Endometrium (tissue), 2 donors: Measurements from ENCODE around the gene SH3BGRL2.
A peak's percentile ranks its signal among the peaks of the same experiment; 100 is the strongest.
"Not testable (repeated sequence)": the region's sequence is repeated elsewhere in the genome, so short reads cannot be mapped to it uniquely, and the experiment has no call there.

ENCODE experiments used
- FAIRE-seq: peaks from 2 replicates; lab custom pipeline; 2012; peaks lifted over from hg19 to GRCh38; lab: Jason Lieb, UNC
- donor health status: control.
- donor health status: control.

The SH3BGRL2 gene

DNA sequence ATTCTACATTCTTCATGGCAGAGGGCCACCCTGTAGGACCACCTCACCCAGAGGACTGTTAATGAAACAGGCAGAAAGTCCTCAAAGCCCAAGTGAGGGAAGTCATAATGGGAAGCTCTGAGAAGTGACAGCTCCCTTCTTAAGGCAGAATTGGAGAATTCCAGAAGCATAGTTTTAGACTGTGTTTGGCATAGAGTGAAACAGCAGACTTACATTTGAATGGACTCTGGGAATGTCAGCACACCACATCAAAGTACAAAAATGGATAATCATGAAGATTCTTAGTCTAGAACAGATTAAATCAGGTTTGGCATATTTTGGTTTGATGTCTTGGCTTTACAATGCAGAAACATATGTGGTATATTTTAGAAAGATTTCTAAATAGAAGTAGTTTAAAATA lies 17.9 kb downstream of the SH3BGRL2 start:
- FAIRE-seq: no peak

DNA sequence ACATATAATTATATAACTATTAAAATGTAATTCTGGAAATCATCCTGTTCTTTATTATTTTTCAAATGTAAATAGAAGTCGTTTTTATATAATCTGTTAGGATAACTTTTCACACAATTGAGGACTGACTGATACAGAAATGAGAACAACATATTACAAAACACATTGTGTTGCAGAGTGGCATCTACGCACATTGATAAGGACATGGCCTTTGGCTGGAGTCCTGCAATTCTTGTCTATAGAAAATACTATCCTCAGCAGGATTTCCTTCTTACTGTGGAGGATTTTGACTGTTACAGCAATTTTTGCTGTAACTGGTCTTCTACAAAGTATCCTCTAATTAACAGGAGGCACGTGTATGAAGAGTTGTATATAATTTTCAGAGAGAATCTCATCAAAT lies 19.8 kb downstream of the SH3BGRL2 start:
- FAIRE-seq: peak; percentile 8

DNA sequence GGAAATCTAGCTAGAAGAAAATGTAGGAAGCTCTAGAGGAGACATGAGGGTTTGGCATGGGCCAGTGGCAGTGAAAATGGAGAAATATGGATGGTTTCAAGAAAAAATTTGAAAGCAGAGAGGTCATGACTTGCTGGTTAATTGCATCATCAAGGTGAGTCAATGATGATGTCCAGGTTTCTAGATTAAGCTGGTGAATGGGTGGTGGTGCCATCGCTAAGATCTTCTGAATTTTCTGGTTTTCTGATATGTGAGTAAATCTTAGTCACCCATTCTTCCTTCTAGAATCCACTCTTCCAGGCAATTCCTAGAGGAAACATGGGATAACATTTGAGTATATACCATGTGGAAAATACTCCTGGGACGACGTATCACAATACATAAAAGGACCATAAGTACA lies 25.0 kb downstream of the SH3BGRL2 start:
- FAIRE-seq: no peak

DNA sequence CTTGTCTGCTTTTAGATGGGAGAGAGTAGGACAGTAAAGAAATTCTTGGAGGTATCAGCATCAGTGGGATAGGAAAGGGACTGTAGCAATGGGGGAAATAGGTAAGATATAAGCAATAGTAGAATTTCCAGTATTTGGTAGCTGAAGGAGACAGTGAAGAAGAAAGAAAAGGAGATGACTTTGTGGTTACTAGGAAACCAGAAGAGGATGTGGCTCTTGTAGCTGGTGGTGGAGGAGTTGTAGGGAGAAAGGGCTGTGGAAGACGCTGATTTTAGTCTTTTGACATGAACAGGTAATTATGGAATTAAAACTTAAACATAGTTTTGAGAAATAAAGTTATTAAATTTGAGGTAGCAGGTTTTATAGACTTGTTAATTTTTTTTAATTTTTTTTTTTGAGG lies 26.1 kb downstream of the SH3BGRL2 start:
- FAIRE-seq: no peak

DNA sequence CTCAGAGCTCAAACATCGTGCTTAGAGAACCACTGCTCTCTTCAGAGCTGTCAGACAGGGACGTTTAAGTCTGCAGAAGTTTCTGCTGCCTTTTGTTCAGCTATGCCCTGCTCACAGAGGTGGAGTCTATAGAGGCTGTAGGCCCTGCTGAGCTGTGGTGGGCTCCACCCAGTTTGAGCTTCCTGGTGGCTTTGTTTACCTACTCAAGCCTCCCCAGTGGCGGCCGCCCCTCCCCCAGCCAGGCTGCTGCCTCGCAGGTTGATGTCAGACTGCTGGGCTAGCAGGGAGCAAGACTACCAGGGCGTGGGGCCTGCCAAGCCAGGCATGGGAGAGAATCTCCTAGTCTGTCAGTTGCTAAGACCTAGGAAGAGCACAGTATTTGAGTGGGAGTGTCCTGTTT lies 32.5 kb downstream of the SH3BGRL2 start:
- not testable (repeated sequence) for FAIRE-seq

DNA sequence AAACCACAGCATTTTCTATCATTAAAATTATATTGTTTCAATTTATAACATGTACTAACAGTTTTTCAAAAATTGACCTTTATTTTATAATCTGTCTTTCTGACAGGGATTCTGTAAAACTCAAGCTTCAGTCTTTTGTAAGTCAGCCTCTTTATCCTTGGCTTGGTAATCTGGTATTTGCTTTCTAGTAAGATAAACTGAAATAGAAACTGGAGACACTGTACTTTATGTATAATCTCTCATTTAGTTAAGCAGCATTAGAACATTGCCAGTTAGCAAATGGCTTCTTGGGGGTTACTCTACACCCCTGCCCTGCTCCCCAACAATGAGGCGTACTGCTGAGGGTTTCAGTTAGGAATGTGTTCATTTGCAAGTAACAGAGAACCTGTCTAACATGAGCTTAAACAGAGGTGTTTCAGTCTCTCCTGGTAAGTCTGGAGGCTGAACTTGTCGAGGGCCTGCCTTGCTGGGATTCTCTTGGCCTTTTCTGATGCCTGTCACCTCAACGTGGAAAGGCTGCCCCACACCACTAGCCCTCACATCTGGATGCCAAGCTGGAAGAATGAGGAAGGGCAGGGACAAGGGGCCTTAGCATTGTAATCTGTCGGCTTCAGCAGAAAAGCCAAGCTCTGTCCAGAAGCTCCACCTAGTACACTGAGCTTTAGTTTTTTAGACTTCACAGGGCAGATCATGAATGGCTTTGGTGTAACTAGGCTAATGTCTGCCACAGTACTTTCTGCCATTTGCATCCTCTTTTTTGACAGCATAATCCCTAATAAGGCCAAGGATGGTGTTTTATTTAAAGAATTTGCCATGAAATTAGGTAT lies 34.8 kb downstream of the SH3BGRL2 start:
- no peak for FAIRE-seq

DNA sequence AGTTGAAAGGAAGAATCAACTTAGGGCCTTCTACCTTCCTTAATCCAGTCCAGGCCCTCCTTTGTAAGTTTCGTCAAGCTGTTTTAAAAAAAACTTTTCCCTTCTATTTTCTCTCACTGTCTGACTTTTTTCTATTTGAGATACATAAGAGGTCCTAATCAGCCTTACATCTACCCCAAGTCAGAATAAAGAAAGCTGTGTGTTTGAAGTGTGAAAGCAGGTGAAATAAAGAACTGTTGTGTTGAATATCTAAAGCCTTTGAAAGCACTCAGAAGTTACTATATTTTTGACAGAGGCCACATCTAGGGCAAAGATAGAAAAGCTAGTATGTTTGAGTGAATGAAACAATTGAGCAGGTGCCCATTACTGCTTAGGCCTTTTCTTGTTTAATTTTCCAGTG lies 35.5 kb downstream of the SH3BGRL2 start:
- FAIRE-seq: no peak

DNA sequence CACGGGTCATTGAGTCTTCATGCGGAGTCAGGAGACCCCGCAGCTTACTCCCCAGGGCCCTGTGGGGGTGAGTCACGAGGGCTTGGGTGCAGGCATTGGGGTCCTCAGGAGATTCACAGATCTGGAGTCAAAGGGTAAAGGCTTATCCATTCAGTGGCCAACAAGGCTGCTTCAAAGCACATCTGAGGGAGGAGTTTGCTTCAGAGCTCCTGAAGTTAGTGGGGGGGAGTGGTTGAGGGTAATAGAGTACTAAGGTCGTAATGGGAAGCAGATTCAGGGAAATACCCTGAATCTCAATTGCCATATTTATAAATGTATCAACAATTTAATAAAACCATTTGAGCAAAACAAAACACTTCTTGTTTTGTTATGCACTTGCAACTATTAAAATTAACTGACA lies 37.3 kb downstream of the SH3BGRL2 start:
- FAIRE-seq: no peak

DNA sequence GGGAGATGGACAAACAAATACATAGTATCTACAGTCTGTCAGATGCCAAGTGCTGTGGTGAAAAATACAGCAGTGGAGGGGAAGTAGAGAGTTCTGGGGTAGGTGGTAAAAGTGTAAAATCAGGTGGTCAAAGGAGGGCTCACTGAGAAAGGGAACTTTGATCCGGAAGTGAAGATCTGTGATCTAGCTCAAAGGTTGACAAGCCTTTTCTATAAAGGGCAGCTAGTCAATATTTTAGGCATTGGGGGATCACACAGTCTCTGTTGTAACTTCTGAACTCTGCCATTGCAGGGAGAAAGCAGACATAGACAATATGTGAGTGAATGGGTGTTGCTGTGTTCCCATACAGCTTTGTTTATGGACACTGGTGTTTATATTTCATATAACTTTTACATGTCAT lies 38.6 kb downstream of the SH3BGRL2 start:
- FAIRE-seq: no peak

DNA sequence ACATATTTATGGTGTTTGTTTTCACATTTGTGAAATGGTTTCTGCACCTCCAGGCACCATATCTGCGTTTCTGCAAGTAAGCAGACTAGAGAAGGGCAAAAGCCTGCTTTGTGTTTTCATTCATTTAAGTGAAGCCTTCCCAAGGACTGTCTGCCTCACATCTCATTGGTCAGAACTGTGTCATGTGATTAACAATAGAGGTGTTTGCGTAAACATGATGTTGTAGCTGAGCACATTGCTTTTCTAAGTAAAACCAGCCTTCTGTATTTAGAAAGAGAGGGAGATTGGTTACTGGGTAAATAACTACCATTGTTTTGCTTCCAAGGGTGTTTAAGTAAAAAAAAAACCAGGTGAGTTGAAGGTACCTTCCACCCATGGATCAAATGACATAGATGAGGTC lies 39.7 kb downstream of the SH3BGRL2 start:
- FAIRE-seq: no peak

DNA sequence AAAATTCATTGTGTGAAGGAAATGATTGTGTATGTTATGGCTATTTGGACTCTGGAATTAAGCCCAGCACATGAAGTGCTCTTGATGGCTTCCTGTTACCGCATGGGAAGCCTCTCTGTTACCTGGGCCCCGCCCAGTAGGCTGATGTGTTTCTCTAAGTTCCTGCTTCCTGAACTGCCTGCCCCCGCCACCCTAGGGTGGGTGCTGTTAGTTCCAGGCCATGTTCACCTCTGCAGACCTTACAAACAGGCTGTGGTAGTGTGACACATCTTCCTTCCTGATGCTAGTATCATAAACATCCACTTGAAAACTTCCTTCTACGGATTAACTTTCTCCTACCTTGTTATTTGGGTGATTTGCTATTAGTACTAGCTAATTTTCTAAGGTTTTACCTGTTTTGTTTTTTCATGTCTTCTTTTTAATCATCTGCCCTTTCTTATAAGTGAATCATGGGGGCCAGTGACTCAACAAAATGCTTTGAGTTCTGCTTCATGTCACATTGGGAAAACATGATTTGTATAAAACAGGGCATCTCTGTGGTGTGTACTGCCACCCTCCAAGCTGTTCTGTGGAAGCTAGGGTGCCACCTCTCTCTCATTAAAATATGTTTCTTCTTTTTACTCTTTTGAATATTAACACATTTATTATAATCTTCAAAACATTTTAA lies 40.6 kb downstream of the SH3BGRL2 start:
- FAIRE-seq: no peak

DNA sequence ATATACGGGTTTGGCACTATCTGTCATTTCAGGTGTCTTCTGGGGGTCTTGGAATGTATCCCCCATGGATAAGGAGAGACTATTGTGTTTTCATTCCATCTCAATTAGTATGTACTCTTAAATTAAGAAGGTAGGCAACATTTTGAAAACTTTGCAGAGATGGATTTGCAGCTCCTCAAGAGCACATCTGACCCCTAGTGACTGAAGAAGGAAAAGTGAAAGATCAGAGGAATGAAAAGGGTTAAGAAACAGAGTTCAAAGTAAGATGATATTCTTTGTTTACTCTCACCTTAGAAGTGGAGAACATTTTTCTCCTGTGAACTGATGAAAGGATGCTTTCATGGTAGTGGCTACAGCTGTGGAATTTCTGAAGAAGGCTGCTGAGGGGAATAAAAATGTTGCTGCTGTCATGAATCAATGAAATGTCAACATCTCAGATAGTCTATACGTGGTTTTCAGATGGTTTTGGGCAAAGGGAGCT lies 41.5 kb downstream of the SH3BGRL2 start:
- no peak for FAIRE-seq

DNA sequence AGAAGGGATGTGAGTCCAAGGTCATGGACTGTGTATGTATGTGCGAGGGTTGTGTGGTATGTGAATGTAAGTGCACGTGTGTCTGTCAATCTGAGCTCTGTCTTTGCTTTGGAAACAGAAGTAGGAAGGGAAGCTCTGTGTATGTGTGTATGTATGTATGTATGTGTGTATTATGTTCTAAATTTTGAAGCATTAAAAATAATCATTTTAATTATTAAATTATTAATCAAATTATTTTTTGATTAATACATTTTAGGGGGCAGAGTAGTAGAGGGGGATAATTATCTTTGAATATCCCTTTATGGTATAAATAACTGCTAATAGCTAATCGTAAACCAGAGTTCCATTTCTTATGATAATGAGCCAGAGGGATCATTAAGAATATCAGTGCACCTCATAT lies 42.8 kb downstream of the SH3BGRL2 start:
- no peak for FAIRE-seq

DNA sequence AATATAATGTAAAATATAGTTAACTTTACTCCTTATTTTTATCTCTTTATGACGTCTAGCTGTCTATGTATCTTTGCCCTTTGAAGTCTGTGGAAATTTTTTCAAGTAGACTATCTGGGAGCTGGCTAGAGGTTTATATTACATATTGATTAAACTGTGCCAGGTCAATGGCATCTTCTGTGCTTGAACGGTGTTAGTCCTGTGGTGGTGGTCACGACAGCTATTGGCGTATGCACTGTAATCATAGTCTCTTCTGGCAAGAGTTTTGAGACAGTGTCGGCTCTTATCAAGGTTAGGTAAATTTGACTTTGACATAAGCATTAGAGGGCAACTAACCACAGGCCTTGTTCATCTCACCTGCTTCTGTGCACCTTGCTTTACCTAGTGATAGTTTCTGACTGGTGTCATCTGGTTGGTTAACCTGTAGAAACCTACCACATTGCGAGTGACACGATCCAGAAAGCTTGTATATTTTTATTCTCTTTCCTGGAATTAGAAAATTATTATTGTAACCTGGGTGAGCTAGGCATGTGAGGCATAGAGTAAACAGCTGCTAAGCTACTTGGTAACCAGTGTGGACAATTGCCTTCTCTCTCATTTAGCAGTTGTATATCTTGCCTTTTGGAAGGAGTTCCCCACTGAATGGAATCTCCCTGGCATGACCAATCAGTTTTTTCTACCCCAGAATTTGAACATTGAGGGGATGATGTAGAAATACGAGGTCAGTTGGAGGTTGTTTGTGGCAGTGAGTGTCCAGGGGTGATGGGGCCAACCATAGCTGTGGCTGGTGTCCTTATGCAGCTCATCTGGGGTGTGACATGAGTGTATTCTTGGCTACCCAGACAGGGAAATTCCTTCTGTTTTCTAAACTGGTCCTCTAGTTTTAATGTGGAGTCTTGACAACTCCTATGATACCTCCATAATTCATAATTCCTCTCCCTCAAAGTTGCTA lies 45.9 kb downstream of the SH3BGRL2 start:
- no peak for FAIRE-seq

DNA sequence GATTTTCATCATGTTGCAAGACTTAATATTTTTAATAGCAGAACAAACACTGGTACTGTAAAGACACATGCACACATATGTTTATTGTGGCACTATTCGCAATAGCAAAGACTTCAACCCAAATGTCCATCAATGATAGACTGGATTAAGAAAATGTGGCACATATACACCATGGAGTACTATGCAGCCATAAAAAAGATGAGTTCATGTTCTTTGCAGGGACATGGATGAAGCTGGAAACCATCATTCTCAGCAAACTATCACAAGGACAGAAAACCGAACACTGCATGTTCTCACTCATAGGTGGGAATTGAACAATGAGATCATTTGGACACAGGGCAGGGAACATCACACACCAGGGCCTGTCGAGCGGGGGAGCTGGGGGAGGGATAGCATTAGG lies 51.6 kb downstream of the SH3BGRL2 start:
- FAIRE-seq: not testable (repeated sequence)

DNA sequence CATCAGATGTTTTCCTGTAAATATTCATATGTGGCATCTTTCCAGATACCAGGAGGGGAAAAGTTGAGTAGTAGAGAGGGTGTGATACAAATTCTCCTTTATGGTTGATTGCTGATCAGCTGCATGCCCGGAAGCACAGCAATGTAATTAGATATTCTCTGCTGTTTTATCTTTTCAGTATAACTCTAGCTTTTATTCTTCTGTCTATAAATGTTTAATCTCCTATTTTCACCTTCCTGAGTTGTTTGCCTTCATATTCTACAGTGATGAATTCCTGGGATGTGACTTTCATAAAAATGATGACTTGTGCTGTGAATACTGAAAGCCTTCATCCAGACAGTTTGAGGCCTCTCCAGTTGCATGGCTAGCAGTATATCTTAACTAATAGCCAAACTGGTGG lies 53.7 kb downstream of the SH3BGRL2 start:
- no peak for FAIRE-seq

DNA sequence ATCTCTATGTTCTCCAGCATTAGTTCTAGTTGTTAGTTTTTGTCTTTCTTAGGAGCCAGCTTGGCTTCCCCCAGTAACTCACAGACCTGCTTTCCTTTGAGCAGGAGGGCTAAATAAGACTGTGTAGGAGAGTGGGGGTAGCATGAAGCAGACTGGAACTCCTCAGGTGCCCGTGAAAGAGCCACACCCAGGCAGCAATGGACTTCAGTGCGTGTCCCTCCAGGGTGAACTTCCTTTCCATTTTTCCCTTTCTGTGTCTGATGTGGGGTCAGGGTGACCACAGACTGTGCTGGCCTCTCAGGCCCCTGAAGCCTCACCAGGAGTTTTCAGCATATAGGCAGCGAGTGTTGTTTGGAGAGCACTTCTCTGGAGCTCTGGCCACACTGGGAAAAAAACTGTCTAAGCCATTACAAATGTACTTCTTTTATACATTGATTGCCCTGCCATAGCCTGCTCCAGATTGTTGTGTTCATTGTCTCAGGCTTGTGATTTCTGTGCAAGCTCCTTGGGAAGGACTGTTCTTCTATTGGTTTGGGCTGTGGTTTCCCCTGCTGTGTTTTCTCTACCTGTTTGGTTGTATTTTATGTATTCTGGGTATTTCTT lies 55.7 kb downstream of the SH3BGRL2 start:
- FAIRE-seq: no peak

DNA sequence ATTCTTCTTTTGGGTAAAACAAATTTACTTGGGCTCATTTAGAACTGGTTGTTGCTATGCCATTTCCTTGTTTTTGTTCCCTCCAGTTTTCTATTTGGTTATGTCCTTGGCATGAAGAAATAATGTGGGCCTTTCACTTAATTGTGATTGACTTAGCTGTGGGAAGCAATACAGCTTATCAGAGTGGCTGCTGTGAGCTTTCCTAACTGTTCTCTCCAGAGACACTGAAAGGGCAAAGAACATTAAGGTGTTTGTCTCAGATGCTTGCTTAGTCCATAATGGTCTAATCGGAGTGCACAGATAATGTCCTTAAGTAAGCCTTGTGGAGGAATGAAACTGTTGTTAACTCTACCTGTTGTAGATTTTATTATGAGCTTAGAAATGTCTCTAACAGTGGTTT lies 56.6 kb downstream of the SH3BGRL2 start:
- no peak for FAIRE-seq

DNA sequence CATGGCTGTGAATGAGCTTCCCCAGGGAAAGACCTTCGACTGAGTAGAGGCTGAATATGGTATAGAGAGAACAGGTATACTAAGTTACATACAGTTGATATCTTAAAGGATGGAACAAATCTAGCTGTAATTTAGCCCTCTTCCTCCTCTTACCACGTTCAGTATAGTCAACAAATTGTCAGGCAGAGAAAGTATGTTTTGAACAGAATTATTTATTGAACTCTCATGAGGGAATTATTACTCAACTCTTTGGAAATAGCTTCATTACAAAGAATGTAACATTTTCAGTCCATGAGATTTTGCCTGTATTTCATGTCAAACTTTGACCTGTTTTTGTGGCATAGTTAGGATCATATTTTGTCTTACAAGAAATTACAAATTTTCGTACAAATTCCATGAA lies 63.0 kb downstream of the SH3BGRL2 start:
- FAIRE-seq: no peak

DNA sequence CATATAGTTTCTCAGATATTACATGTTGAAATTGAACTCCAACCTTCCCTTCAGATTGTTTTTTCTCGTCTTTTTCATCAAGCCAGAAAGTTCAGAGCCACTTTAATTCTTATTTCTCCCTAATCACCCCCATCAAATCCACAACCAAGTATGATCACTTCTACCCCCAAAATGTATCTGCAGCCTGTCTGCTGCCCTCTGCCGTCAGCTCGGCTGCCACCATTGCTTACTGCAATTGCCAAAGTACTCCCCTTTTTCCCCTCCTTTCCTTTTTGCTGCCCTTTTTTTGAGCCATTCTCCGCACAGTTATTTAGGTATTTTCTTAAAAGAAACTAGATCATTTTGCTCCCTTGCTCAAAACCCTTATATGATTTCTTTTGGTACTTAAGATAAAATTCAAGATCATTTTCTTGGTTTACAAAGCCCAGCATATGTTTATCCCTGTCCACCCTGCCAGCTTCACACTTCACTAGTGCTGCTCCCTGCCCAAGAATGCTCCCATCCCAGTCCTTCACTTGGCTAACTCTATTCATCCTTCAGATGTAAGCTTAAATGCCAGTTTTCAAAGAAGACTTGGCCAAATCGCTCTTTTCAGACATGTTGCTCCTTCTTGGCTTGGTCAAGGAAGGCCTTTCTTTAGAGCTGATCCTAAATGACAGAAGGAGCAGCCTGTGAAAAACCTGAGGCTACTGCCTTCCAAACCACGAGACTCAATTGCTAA lies 63.7 kb downstream of the SH3BGRL2 start:
- FAIRE-seq: no peak

DNA sequence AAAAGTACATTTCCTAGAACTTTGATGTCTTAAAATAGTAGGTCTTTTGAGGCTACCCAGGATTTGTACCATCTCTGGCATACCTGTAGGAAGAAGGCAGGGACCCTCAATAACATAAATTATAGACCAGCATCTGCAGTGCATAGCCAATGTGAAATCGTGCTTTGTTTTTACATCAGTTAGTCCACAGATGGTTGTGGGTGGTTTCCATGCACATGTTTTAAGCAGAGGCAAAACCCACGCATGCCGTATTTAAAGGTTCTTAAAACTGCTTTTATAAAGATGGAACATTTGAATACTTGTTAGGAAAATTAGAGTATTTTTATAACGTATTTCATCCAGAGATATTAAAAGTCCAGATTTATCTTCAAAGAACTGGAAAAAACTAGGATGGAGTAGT lies 66.3 kb downstream of the SH3BGRL2 start:
- no peak for FAIRE-seq
